HCT116 (cell line): Measurements from ENCODE around the gene ZNF207. TPM values are rescaled to one million over a fixed set of nuclear protein-coding genes. Genes with fewer than 3 reads are reported as not detected.
A peak's percentile ranks its signal among the peaks of the same experiment; 100 is the strongest.

ENCODE experiments used
- ATAC-seq: fragments of 200-7000 bp; cut with Tn5 transposase; 2 replicates; pipeline ENCODE4 v1.9.1; 2020; ENCODE audit warnings: mild to moderate bottlenecking, moderate library complexity
- BruUV-seq: library from RNA; stranded (reverse); fragments of 400-500 nt; replicated peaks from 2 replicates; lab custom pipeline; 2021; lab: Mats Ljungman, UMichigan
- CTCF ChIA-PET: fragments of 300-600 bp; sonication (Branson Sonifier 250); formaldehyde crosslinking; loops from one replicate; lab custom pipeline; 2021; ENCODE audit warnings: antibody characterized with exemption; lab: Charles Lee
- POLR2A ChIA-PET: fragments of 300-600, 350-600 bp; sonication (Branson Sonifier 250); formaldehyde crosslinking; loops from one replicate; lab custom pipeline; 2021; ENCODE audit warnings: antibody characterized with exemption; lab: Charles Lee
- RAD21 ChIA-PET, 2 experiments: fragments of 300-600 bp; sonication (Branson Sonifier 250); formaldehyde crosslinking; loops; one replicate each; lab custom pipeline; 2023; ENCODE audit warnings: low total read pairs in 2 of 2; ENCODE audit not compliant: uncharacterized antibody in 2 of 2, unreplicated experiment in 2 of 2, low non-redundant PET in 1 of 2; lab: Charles Lee
- DNase-seq: peaks from one replicate; pipeline ENCODE4 v3.0.0-alpha.2; 2010; ENCODE audit warnings: low read depth, low spot score
- H2AFZ ChIP-seq: fragments of 200-600 bp; shearing (Covaris generic), sonication (generic); 2 replicates; pipeline ENCODE4 v1.6.1; 2017; ENCODE audit warnings: low read depth, mixed run types, mixed read lengths, antibody characterized with exemption, low read length; ENCODE audit not compliant: poor library complexity, severe bottlenecking
- H3K27ac ChIP-seq: 2 replicates; pipeline ENCODE4 v1.5.1; 2012; ENCODE audit warnings: low read depth, low read length
- H3K27me3 ChIP-seq: fragments of 200-600 bp; sonication (generic); 2 replicates; pipeline ENCODE4 v1.6.1; 2016; ENCODE audit warnings: mixed run types, low read length, mixed read lengths; ENCODE audit not compliant: insufficient read depth
- H3K36me3 ChIP-seq, 2 experiments: fragments of 200-500 bp in 1 of 2; fragments of 200-600 bp in 1 of 2; sonication (Bioruptor generic) in 1 of 2; sonication (generic) in 1 of 2; 2 replicates each; pipeline versions ENCODE4 v1.5.1 to v1.6.1; 2014 to 2016; ENCODE audit warnings: low read length in 2 of 2, inconsistent platforms in 1 of 2, mixed read lengths in 1 of 2, mixed run types in 1 of 2; ENCODE audit not compliant: insufficient read depth in 2 of 2, control insufficient read depth in 1 of 2
- H3K4me1 ChIP-seq, 2 experiments: fragments of 200-600 bp in 1 of 2; sonication (generic) in 1 of 2; 2 replicates each; pipeline versions ENCODE4 v1.5.1 to v1.6.1; 2012 to 2017; ENCODE audit warnings: low read length in 2 of 2, inconsistent platforms in 1 of 2, mild to moderate bottlenecking in 1 of 2, mixed read lengths in 1 of 2, mixed run types in 1 of 2, moderate library complexity in 1 of 2; ENCODE audit not compliant: insufficient read depth in 2 of 2, control insufficient read depth in 1 of 2
- H3K4me2 ChIP-seq: fragments of 200-600 bp; sonication (generic); 2 replicates; pipeline ENCODE4 v1.6.1; 2017; ENCODE audit warnings: mixed run types, low read length, mixed read lengths
- H3K4me3 ChIP-seq, 2 experiments: fragments of 200-600 bp in 1 of 2; sonication (generic) in 1 of 2; replicated peaks in 1 of 2; 2 replicates each; pipeline ENCODE4 v1.5.1; 2011 to 2016; ENCODE audit warnings: low read length in 2 of 2, control low read depth in 1 of 2, low read depth in 1 of 2, mild to moderate bottlenecking in 1 of 2, mixed read lengths in 1 of 2, mixed run types in 1 of 2
- H3K79me2 ChIP-seq: fragments of 200-600 bp; sonication (generic); 2 replicates; pipeline ENCODE4 v1.6.1; 2017; ENCODE audit warnings: mild to moderate bottlenecking, mixed run types, low read length, moderate library complexity, mixed read lengths; ENCODE audit not compliant: insufficient read depth
- H3K9ac ChIP-seq: fragments of 200-600 bp; sonication (generic); 2 replicates; pipeline ENCODE4 v1.6.1; 2016; ENCODE audit warnings: low read length, mixed read lengths
- H3K9me2 ChIP-seq: fragments of 200-600 bp; sonication (generic), shearing (Covaris generic); 2 replicates; pipeline ENCODE4 v1.6.1; 2017; ENCODE audit warnings: mixed run types, mild to moderate bottlenecking, moderate library complexity; ENCODE audit not compliant: insufficient read depth
- H3K9me3 ChIP-seq, 2 experiments: fragments of 200-500 bp in 1 of 2; fragments of 200-600 bp in 1 of 2; sonication (Bioruptor generic) in 1 of 2; sonication (generic) in 1 of 2; 2 replicates each; pipeline ENCODE4 v1.6.1; 2014 to 2017; ENCODE audit warnings: low read length in 2 of 2, mixed read lengths in 2 of 2, inconsistent platforms in 1 of 2, low read depth in 1 of 2, mild to moderate bottlenecking in 1 of 2, mixed run types in 1 of 2, moderate library complexity in 1 of 2; ENCODE audit not compliant: control insufficient read depth in 1 of 2, insufficient read depth in 1 of 2
- H4K20me1 ChIP-seq: fragments of 200-600 bp; sonication (generic), shearing (Covaris generic); 2 replicates; pipeline ENCODE4 v1.6.1; 2017; ENCODE audit warnings: mixed run types, mild to moderate bottlenecking, moderate library complexity; ENCODE audit not compliant: insufficient read depth
- ATF3 ChIP-seq: IDR thresholded peaks from 2 replicates; pipeline ENCODE4 v1.6.1; 2012
- CBX3 ChIP-seq: IDR thresholded peaks from 2 replicates; pipeline ENCODE4 v1.6.1; 2012; ENCODE audit warnings: low read depth
- EGR1 ChIP-seq: IDR thresholded peaks from 2 replicates; pipeline ENCODE4 v1.6.1; 2012; ENCODE audit warnings: low read depth
- ELF1 ChIP-seq: IDR thresholded peaks from 2 replicates; pipeline ENCODE4 v1.6.1; 2012; ENCODE audit warnings: low read depth, borderline replicate concordance
- EZH2 ChIP-seq: fragments of 200-600 bp; sonication (generic); IDR thresholded peaks from 2 replicates; pipeline ENCODE4 v1.6.1; 2017; ENCODE audit warnings: antibody characterized with exemption, mixed run types
- EZH2phosphoT487 ChIP-seq: fragments of 200-600 bp; IDR thresholded peaks from 2 replicates; pipeline ENCODE4 v1.6.1; 2018; ENCODE audit warnings: antibody characterized with exemption, borderline replicate concordance
- POLR2A ChIP-seq: IDR thresholded peaks from 2 replicates; pipeline ENCODE4 v1.7.0; 2011; ENCODE audit warnings: borderline replicate concordance; ENCODE audit not compliant: insufficient read depth, insufficient read length; ENCODE audit errors: extremely low read depth
- POLR2AphosphoS5 ChIP-seq: IDR thresholded peaks from 2 replicates; pipeline ENCODE4 v1.6.1; 2011; ENCODE audit warnings: mild to moderate bottlenecking, low read depth, low read length, moderate library complexity
- RAD21 ChIP-seq: IDR thresholded peaks from 2 replicates; pipeline ENCODE4 v1.6.1; 2012; ENCODE audit warnings: low read depth, mild to moderate bottlenecking
- REST ChIP-seq: IDR thresholded peaks from 2 replicates; pipeline ENCODE4 v1.6.1; 2012; ENCODE audit warnings: low read depth
- SP1 ChIP-seq: IDR thresholded peaks from 2 replicates; pipeline ENCODE4 v1.6.1; 2012; ENCODE audit warnings: low read depth
- TCF7L2 ChIP-seq: IDR thresholded peaks from 2 replicates; pipeline ENCODE4 v1.7.0; 2011; ENCODE audit warnings: borderline replicate concordance, inconsistent platforms; ENCODE audit not compliant: insufficient read depth, insufficient read length; ENCODE audit errors: extremely low read depth
- YY1 ChIP-seq: IDR thresholded peaks from 2 replicates; pipeline ENCODE4 v1.6.1; 2011; ENCODE audit warnings: low read length, low read depth, moderate library complexity, mild to moderate bottlenecking; ENCODE audit not compliant: insufficient replicate concordance; ENCODE audit errors: extremely low read depth
- ZBTB33 ChIP-seq: IDR thresholded peaks from 2 replicates; pipeline ENCODE4 v1.6.1; 2011; ENCODE audit warnings: mild to moderate bottlenecking, low read length, moderate library complexity; ENCODE audit not compliant: insufficient replicate concordance; ENCODE audit errors: extremely low read depth
- intact Hi-C: fragments of 100-400 bp; cut with micrococcal nuclease; formaldehyde crosslinking; loops from 2 replicates; pipeline ENCODE4 v1.10.0; 2022
- total RNA-seq: library from RNA; stranded (reverse); gene quantifications from one replicate; pipeline ENCODE4 v1.2.1, GENCODE V29; 2021; ENCODE audit not compliant: unreplicated experiment

ZNF207 gene
- total RNA-seq, 1 experiment from 2014 or later = 181 TPM

GRCh38 chr17:32341857-32342602 is 7.9 kb upstream of the ZNF207 start, which contains the start of gene C17orf75 (continued):
- TF ChIP-seq REST = no peak
- no peak; the same call in 1 of the 2 replicates for TF ChIP-seq ELF1
- TF ChIP-seq POLR2AphosphoS5 = peak; percentile 87

- ChIA-PET POLR2A (interaction anchor here (1.5 kb wide), 1 partner anchor 8 kb away, joined by 3 read pairs; no protein-coding TSS in a partner anchor), CTCF (no interaction called here), RAD21 (no interaction called here)
- Histone ChIP-seq H3K36me3 (no peaks in the 10 kb centered on the region), H4K20me1 (no peaks in the 10 kb centered on the region), H3K4me1 (peaks cover 7 to 17% of the 10 kb centered on the region in 2 experiments; a peak in 3 of 4 replicates), H3K9me2 (no peaks in the 10 kb centered on the region), H3K4me2 (peak overlapping the region; percentile 98), H3K9ac (peak overlapping the region; percentile 79), H3K79me2 (peaks cover 4% of the 10 kb centered on the region; the same call in 1 of the 2 replicates), H2AFZ (peak overlapping the region; percentile 72), H3K27me3 (no peaks in the 10 kb centered on the region), H3K27ac (peak overlapping the region; percentile 89; the same call in 1 of the 2 replicates), H3K4me3 (peak overlapping the region in 1 of 2 experiments; percentile 74; a peak in 2 of 4 replicates), H3K9me3 (no peaks in the 10 kb centered on the region)
- TF ChIP-seq EZH2 (no peak), EZH2phosphoT487 (no peak), ELF1 (no peak), TCF7L2 (no peak), CBX3 (no peak), SP1 (no peak), RAD21 (no peak), POLR2A (no peak), ZBTB33 (no peak), ATF3 (no peak), YY1 (no peak), EGR1 (no peak)
- TSS peak; percentile 54 for BruUV-seq
- DNase-seq (no peak), ATAC-seq (no peak)
- intact Hi-C loops = no loop called here
Observed at GRCh38 chr17:32342603-32343325, 7.2 kb upstream of the ZNF207 start.
